Smooth muscle cell (in vitro differentiated cells): ENCODE data around the gene URAD. TPM values are rescaled to one million over a fixed set of nuclear protein-coding genes. Genes with fewer than 3 reads are reported as not detected.

Source experiments
- DNase-seq: peaks from one replicate; lab custom pipeline; 2025; ENCODE audit not compliant: unreplicated experiment; lab: John Stamatoyannopoulos, UW
- H2AFZ ChIP-seq: fragments of 200-600 bp; sonication (generic); 2 replicates; pipeline ENCODE4 v1.6.0; 2016; ENCODE audit warnings: antibody characterized with exemption, low read depth, mild to moderate bottlenecking
- H3F3A ChIP-seq: fragments of 200-600 bp; sonication (generic); 2 replicates; pipeline ENCODE4 v1.6.0; 2017; ENCODE audit warnings: antibody characterized with exemption, low read depth
- H3K27ac ChIP-seq: fragments of 200-600 bp; sonication (generic); 2 replicates; pipeline ENCODE4 v1.5.1; 2016; ENCODE audit warnings: low read depth, mild to moderate bottlenecking
- H3K27me3 ChIP-seq: fragments of 200-600 bp; sonication (generic); 2 replicates; pipeline ENCODE4 v1.6.1; 2016; ENCODE audit warnings: low read depth, mild to moderate bottlenecking
- H3K36me3 ChIP-seq: fragments of 200-600 bp; sonication (generic); 2 replicates; pipeline ENCODE4 v1.5.1; 2016; ENCODE audit warnings: low read depth
- H3K4me1 ChIP-seq: fragments of 200-600 bp; sonication (generic); 2 replicates; pipeline ENCODE4 v1.5.1; 2016; ENCODE audit warnings: low read depth
- H3K4me2 ChIP-seq: fragments of 200-600 bp; sonication (generic); 2 replicates; pipeline ENCODE4 v1.6.0; 2016; ENCODE audit warnings: mild to moderate bottlenecking
- H3K4me3 ChIP-seq: fragments of 200-600 bp; sonication (generic); 2 replicates; pipeline ENCODE4 v1.5.1; 2016; ENCODE audit warnings: mild to moderate bottlenecking
- H3K79me2 ChIP-seq: fragments of 200-600 bp; sonication (generic); 2 replicates; pipeline ENCODE4 v1.6.0; 2016; ENCODE audit warnings: low read depth, mild to moderate bottlenecking
- H3K9ac ChIP-seq: fragments of 200-600 bp; sonication (generic); 2 replicates; pipeline ENCODE4 v1.6.0; 2016; ENCODE audit warnings: low read depth
- H3K9me3 ChIP-seq: fragments of 200-600 bp; sonication (generic); replicated peaks from 2 replicates; pipeline ENCODE4 v1.5.1; 2016; ENCODE audit warnings: low read depth
- H4K20me1 ChIP-seq: fragments of 200-600 bp; sonication (generic); 2 replicates; pipeline ENCODE4 v1.6.0; 2016; ENCODE audit warnings: low read depth
- CTCF ChIP-seq: fragments of 200-600 bp; sonication (generic); IDR thresholded peaks from 2 replicates; pipeline ENCODE4 v1.5.1; 2017; ENCODE audit warnings: borderline replicate concordance, mild to moderate bottlenecking, antibody characterized with exemption; ENCODE audit not compliant: insufficient read depth, poor library complexity, severe bottlenecking
- WGBS: methylation state at CpG from one replicate; pipeline ENCODE4 v1.1.7; 2016; ENCODE audit warnings: low lambda C conversion rate; 5-methylcytosine and 5-hydroxymethylcytosine counted together
- polyA plus RNA-seq: library from polyadenylated mRNA; unstranded; fragments of >200 nt; fragmentation: Nextera tagmentation; extraction: Ambion mirVana; gene quantifications from 2 replicates; pipeline ENCODE4 v1.2.1, GENCODE V29; 2016
- total RNA-seq: library from RNA; depleted of rRNA; stranded (reverse); fragments of >200 nt; gene quantifications from 2 replicates; pipeline ENCODE4 v1.2.3, GENCODE V29; 2014

URAD gene
- total and polyA plus RNA-seq, 2 experiments from 2014 or later, result not detected

- 2% methylated on average over 68 of the region's 71 CpGs for WGBS
- Histone ChIP-seq H3K4me2 (peak overlapping the region; percentile 94), H3K9me3 (no peaks in the 10 kb centered on the region), H3K4me1 (no peaks in the 10 kb centered on the region), H3K27me3 (peaks cover 79% of the 10 kb centered on the region), H2AFZ (peak overlapping the region; percentile 99), H3K4me3 (peak overlapping the region; percentile 58), H4K20me1 (no peaks in the 10 kb centered on the region), H3K27ac (no peak overlapping the region), H3K79me2 (no peaks in the 10 kb centered on the region), H3F3A (no peaks in the 10 kb centered on the region), H3K36me3 (no peaks in the 10 kb centered on the region), H3K9ac (no peak overlapping the region)
- TF ChIP-seq CTCF, result peak; percentile 88
- DNase-seq, result peak; percentile 46
Measured at GRCh38 chr13:27953676-27954405, 34.7 kb downstream of the URAD start.

GRCh38 chr13:27952876-27953675 is 35.4 kb downstream of the URAD start:
- H3K4me1 ChIP-seq, result no peaks in the 10 kb centered on the region
- no peaks in the 10 kb centered on the region for H4K20me1 ChIP-seq
- TF ChIP-seq CTCF, result no peak
- peak overlapping the region; percentile 99 for H2AFZ ChIP-seq
- no peaks in the 10 kb centered on the region for H3K36me3 ChIP-seq
- peaks cover 75% of the 10 kb centered on the region for H3K27me3 ChIP-seq
- H3K4me2 ChIP-seq, result peak overlapping the region; percentile 94
- peak overlapping the region; percentile 58 for H3K4me3 ChIP-seq
- no peaks in the 10 kb centered on the region for H3K9me3 ChIP-seq
- H3K79me2 ChIP-seq, result no peaks in the 10 kb centered on the region
- DNase-seq, result no peak
- no peaks in the 10 kb centered on the region for H3F3A ChIP-seq
- 26% methylated on average over 30 of the region's 30 CpGs for WGBS
- no peak overlapping the region for H3K9ac ChIP-seq
- no peak overlapping the region for H3K27ac ChIP-seq

- Histone ChIP-seq H3K36me3 (no peaks in the 10 kb centered on the region), H3K79me2 (no peaks in the 10 kb centered on the region), H3K4me3 (no peak overlapping the region), H3K27ac (no peak overlapping the region), H3F3A (no peaks in the 10 kb centered on the region), H3K27me3 (peaks cover 31% of the 10 kb centered on the region), H2AFZ (no peak overlapping the region), H4K20me1 (no peaks in the 10 kb centered on the region), H3K9me3 (no peaks in the 10 kb centered on the region), H3K9ac (no peak overlapping the region), H3K4me1 (no peaks in the 10 kb centered on the region), H3K4me2 (no peak overlapping the region)
- 79% methylated on average over 1 of the region's 1 CpG for WGBS
- no peak for DNase-seq
- TF ChIP-seq CTCF, result no peak
Measured at GRCh38 chr13:27942972-27943371, 45.5 kb downstream of the URAD start.
